GM18873 (cell line): ENCODE results near the gene CD82.
A peak's percentile ranks its signal among the peaks of the same experiment; 100 is the strongest.

Source experiments
- ATAC-seq: cut with Tn5 transposase; IDR thresholded peaks from one replicate; pipeline ENCODE4 v1.9.1; 2021; ENCODE audit warnings: mild to moderate bottlenecking, moderate library complexity, moderate number of reproducible peaks; ENCODE audit not compliant: unreplicated experiment, low FRiP score

CD82 gene

DNA sequence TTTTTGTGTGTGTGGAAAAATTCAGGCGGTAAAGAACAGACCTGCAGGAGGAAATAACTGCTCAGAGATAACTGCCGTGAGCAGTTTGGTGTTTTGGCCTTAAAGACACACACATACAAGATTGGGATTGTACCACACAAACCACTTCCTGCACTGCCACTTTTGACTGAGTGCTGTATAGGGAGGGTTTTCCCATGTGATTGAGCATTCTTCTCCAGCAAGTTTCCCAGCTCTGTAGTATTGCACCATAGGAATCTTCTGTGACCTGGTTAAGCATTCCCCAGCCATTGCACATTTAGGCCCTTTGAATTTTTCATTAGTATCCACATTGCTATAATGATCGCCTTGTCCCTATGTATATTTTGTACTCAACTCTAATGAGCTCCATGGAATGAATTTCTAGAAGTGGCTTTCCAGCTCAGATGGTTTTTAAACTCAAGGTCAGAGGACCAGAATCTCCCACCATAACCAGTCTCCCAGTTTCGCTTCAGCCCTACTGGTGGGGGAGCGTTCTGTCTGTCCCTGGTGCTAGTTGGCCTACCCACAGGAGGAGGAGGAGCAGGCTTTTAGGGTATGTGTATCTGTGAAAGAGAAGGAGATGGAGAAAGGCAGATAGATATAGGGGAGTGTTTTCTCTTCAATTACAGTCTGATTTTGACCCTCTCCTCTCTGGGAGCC is 9.3 kb downstream of the CD82 start:
- no peak for ATAC-seq

DNA sequence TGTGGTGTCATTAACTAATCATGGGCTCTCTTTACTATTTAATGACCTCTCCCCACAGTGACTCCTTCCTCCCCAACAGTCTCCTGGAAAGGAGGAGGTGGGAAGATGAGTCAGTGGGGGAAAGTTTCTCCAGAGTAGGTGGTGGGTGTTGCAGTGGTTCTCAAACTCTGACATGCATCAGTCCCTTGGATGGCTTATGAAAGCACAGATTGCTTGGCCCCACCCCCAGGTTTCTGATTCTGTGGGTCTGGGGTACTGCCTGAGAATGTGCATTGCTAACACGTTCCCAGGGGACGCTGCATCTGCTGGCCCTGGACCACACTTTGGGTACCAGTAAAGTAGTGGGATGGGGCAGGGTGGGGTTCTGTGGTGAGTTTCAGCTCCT is 9.8 kb downstream of the CD82 start:
- no peak for ATAC-seq

DNA sequence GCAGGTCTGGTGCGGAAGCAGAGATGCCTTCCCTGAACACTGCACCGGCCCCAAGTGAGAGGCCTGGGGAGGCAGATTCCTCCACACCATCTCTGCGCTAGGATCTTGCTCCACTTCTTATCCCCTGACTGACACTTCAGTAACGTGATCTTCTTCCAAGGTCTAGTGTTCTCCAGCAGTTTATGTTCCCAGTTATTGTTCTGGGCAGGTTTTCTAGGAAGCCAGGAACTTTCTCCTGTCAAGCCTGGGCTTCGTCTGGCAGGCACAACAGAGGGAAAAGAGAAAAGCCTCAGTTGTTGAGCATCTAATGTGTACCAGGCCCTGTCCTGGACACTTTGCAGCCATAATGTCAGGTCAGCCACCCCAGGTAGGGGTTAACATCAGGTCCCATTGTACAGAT is 10.5 kb downstream of the CD82 start:
- no peak for ATAC-seq

GRCh38 chr11:44576656-44577055 is 11.2 kb downstream of the CD82 start:
- no peak for ATAC-seq

DNA sequence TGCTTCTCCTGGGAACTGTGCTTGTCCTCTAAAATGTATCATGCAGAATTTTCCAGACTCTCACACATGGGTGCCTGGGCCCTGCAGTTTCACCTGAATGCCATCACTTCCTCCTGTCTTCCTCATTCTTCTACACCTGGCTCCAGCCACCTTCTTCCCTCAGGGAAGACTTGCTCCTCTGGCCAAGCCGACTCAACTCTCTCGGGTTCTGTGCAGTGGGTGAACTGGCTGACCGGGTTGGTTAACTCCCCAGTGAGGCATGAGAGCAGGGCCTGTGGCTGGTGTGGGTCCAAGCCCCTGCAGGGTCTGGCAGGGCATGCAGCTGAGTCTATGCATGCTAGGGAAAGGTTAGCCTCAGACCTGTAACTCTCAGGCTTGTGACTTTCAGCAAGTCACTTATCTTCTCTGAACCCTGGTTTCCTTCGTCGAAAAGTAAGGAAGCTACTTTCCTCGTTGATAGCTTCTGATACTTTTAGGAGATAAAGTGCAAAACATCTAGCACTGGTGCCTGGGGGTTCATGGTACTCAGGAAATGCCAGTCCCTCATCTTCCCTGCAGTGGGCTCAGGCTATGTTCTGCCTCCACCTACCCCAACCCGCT is 11.9 kb downstream of the CD82 start:
- no peak for ATAC-seq

- ATAC-seq: no peak
These were observed 12.8 kb downstream of the CD82 start for GRCh38 chr11:44578279-44578678.

GRCh38 chr11:44579302-44579761 is 13.9 kb downstream of the CD82 start:
- ATAC-seq: no peak

GRCh38 chr11:44580701-44581100 is 15.2 kb downstream of the CD82 start:
- no peak for ATAC-seq

- ATAC-seq: no peak
These were observed 15.8 kb downstream of the CD82 start for GRCh38 chr11:44581246-44581645.

- ATAC-seq: no peak
These were observed 17.3 kb downstream of the CD82 start for GRCh38 chr11:44582641-44583352.

GRCh38 chr11:44583353-44583669 is 17.8 kb downstream of the CD82 start:
- no peak for ATAC-seq

DNA sequence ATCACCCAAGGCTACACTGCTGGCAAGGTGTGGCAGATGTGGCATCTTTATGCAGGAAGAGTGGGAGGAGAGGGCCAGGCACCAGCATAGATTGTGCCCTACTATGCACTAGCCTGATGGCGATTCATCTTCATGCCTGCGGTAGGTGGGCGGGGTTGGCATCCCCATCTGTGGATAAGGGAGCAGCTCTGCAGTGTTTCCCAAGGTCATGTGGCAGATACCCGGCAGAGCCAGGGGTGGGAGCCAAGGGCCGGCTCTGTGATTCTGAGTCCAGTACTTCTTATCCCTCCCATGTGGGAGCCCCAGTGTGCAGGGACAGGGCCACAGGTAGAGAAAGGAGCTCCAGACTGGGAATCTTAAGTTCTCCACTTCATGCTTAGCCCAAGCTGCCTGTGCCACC is 20.0 kb downstream of the CD82 start:
- no peak for ATAC-seq

- no peak for ATAC-seq
These were observed 23.8 kb downstream of the CD82 start for GRCh38 chr11:44589301-44589700.

DNA sequence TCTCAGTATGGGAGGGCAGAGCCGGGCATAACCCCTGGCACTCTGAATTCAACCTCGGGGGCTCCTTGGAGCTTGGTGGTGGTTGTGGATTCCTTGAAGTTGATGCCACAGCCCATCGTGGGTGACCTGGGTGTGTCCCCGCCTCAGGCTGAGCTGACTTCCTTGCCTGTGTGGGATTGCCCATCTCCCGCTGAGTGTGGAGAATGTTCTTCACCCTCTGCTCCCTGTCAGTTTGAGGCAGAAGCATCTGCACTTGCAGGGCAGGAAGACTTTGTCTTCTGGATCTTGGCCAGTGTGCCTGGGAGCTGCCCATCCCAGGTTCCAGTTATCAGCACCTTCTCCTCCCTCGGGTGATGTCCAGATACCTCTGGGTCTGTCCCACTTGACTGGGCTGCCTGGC is 25.3 kb downstream of the CD82 start:
- no peak for ATAC-seq

DNA sequence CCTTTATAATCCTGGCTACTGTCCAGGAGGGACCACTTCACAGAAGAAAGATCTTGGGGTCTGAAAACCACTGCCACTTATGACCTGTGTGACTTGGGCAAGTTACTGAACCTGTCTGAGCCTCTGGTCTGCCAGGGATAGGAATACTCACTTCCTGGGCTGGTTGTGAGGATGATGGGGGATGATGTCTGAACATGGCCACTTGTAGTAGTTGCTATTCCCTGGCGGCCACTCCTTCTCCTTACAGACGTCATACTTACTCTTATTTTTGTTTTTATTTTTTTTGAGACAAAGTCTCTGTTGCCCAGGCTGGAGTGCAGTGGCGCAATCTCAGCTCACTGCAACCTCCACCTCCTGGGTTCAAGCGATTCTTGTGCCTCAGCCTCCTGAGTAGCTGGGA is 26.1 kb downstream of the CD82 start:
- ATAC-seq: no peak

GRCh38 chr11:44592125-44592940 is 26.9 kb downstream of the CD82 start:
- ATAC-seq: no peak

GRCh38 chr11:44593251-44593650 is 27.8 kb downstream of the CD82 start:
- ATAC-seq: no peak

GRCh38 chr11:44595006-44595405 is 29.5 kb downstream of the CD82 start:
- no peak for ATAC-seq

DNA sequence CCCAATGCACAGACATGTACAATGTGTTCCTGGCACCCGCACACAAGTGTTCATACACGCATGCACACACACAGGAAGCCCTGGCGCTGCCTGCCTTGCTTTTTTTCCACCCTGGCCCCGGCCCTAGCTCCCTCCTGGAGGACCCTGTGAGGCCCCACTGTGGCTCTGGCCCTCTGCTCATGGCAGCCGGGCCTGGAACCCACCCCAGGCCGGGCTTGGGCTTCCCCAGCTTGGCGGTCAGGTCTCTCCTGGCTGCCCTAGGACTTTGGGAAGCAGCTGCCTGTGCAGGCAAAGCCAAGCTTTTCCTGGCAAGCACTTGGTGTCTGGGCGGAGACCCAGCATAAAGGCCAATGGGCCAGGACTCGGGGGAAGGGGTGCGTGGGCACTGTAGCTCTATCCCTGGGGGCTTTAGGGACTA is 30.5 kb downstream of the CD82 start:
- no peak for ATAC-seq

- ATAC-seq: peak; percentile 47
These were observed 31.2 kb downstream of the CD82 start for GRCh38 chr11:44596525-44597276.
